ENCODE results near the gene ZC3H4.

GRCh38 chr19:47020132-47020805, 93.3 kb downstream of the ZC3H4 start:
- TF ChIP-seq CTCF (IDR thresholded peaks at IDR 0.05; ENCODE audit: low read length) (no peak), EZH2 (IDR thresholded peaks at IDR 0.05; ENCODE audit: borderline replicate concordance, low read length) (no peak)
